ENCODE measurements around the gene TMEM109.

TMEM109 gene

DNA sequence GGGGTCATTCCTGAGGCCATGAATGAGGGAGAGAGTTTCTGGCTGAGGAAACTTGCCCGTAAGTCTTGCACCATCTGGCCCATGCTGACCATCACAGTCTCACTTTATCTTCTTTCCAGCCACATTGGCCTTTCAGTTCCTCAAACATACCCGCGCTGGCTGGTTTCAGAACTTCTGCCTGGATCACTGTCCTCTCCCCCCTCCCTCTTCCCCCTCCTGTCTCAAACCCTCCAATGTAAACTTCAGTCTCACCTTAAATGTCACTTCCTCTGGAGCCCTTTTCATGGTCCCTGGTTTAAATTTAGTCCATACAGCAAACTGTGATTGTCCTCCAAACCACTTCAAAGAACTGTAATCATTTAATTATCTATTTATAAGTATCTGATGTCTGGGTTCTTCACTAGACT lies 3.7 kb upstream of the TMEM109 start:
- DNase-seq (ENCODE audit: low read depth) = no peak

DNA sequence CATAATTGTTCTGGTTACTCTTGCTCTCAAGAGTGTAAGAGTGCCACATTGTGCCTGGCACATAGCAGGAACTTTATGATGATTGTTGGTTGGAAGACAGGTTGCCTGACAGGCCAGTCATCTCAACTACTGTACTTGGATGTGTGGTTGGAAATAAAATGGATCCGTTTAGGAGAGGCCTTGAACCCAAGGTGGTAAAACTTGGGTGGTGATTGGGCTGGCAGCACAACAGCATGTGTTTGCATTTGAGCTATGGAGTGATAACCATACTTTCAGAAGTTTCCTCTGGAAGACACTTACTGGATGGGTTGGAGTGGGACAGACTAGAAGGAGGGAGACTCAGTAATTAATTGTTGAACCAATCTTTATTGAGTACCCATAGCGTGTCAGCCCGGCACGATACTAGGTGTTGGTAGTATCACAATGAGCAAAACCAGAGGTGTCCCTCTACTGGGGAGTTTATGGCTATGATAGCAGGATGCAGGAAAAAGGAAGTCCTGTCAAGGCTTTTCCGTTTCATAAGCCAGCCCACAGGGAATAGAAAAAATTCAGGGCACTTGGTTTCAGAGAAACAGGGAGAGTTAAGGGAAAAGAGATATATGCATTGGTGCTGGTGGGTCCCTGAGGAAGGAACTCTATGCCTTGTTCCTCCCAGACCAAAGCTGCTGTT lies 3.1 kb upstream of the TMEM109 start:
- DNase-seq (ENCODE audit: low read depth) = no peak

DNA sequence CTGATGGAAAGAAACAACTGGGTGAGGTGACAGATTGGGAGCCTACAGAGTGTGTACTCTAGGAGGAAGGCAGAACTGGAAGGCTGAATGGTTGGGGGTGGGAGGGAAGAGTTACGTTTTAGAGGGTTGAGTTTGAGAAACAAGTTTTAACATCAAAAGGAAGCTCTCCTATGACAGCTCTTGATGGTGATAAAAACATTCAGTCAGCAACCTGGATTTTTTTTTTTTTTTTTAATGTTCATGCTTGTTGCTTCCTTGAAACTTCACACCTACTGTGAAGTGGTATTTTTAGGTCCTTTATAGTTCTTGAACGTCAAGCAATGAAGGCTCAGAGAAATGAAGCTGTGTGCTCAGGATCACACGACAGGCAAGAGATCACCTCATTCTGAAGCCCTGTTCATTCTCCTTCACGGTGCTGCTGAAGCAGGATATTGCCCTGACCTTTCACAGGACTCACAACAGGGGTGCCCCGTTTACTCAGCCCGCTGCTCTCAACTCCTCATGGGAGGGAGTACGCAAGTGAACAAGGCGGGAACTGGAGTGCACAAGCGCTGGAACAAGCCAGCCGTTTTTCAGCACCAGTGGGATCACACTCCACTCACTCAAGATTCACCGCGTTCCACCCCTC lies 1.6 kb upstream of the TMEM109 start:
- DNase-seq (ENCODE audit: low read depth) = no peak

DNA sequence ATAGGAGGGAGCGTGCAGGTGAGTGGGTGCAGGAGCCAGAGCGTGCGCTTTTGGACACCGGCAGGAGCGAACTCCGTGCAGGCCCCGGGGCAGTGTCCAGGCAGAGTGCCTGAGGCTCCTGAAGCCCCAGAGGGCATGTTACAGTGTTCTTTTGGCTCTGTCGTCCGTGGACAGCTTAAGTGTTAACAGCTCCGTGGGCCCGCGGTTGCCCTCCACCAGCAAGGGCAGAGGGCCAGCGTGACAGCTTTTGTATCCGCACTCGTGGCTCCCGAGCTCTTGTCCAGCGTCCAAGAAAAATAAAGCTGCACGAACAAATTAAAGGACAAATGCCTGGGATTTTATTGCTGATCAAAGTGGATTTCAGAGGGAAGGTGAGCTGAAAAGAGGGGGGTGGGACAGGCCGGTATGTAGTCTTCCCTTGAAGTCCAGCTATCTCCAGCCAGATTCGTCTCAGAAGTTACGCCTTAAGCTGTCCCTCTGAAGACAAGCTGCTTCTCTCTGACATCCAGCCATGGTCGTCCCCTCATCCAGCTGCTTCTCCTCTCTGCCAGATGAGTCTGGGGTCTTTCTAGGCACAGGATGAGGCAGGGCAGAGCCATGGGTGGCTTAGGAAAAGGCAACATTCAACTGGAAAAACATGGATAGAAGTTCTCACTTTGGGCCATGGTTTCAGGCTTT lies 968 bp upstream of the TMEM109 start:
- DNase-seq (ENCODE audit: low read depth) = no peak

DNA sequence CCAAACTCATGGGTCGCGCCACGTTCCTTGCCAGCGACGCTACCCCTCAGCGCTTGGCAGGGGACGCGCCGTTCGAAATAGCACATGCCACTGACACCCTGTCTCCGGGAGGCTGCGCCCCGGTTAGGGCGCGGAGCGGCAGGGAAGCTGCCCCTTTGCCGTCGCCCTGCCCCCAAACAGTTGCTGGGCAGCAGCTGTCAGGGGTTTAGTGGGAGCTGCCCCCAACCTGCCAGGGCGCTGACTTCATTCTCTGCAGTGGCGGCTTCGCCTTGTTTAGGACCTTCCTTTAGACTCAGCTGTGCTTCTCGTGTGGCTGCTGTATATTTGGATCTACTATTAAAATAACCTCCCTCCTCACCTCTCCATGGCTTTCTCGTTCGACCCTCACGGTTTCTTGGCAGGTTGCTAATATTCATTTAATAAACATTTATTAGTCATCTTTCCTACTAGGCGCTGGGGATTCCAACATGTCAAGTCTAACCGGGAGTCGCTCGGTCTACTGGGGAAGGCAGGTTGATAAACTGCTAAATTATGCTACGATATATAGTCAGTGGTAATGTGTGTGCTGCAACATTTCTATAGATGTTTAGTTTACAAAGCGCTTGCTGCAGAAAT lies 782 bp downstream of the TMEM109 start:
- no peak for DNase-seq (ENCODE audit: low read depth)

- DNase-seq (ENCODE audit: low read depth) = no peak
Observed at GRCh38 chr11:60915248-60915914, 1.4 kb downstream of the TMEM109 start.

GRCh38 chr11:60916669-60917206 lies 2.8 kb downstream of the TMEM109 start:
- no peak for DNase-seq (ENCODE audit: low read depth)

- DNase-seq (ENCODE audit: low read depth) = no peak
Observed at GRCh38 chr11:60917267-60917666, 3.3 kb downstream of the TMEM109 start.

DNA sequence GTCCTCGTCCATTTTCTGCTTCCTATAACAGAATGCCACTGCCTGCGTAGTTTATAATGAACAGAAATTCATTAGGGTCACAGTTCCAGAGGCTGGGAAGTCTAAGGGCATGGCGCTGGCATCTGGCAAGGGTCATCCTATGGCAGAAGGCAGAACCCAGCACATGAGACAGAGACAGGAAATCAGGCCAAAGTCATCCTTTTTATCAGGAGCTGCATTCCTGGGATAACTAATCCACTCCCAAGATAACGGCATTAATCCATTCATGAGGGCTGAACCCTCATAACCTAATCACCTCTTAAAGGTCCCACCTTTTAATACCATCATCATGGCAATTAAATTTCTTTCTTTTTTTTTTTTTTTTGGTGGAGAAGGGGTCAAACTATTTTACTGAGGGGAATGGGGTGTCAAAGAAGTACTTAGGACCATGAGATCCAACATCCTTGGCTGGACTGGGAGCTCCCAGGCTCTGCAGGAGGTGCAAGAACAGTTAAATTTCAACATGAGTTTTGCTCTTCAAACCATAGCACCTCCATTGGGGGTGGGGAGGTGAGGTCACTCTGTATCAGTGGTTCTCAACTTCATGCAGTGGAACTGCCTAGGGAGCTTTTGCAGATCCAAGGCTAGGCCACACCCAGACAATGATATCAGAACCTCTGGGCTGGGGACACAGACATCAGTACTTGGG lies 4.4 kb downstream of the TMEM109 start:
- no peak for DNase-seq (ENCODE audit: low read depth)

DNA sequence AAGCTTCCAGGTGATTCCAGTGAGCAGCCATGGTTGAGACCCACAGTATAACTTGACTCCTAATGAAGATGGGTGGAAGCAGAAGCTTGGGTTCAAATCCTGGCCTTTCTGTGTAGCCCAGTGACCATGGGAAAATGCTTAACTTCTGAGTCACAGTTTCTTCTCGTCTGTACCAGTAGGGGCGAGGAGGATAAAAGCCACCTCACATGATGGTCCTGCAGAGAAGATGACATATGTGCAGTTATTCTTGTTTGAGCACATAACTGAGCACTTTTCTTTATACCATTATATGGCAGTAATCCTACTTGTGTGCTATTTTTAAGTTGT lies 4.9 kb downstream of the TMEM109 start:
- DNase-seq (ENCODE audit: low read depth) = no peak

- no peak for DNase-seq (ENCODE audit: low read depth)
Observed at GRCh38 chr11:60919320-60919719, 5.4 kb downstream of the TMEM109 start.

DNA sequence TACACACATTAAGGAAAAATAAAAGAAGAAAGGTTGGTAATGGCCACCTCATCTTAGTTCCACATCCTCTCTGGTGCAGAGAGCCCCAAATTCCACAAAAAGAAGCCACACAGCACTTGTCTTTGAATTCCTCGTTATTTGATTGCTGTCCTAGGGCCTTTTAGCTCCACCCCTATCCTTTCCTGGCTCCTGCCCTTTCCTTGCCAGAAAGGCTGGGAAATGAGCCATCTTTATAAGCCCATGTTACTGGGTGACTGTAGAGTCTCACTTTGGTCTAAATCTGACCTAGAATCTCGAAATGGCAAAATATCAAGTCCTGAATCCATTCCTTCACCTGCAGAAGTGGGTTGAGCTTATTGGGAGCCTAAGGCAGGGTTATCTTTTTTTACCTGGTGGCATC lies 6.0 kb downstream of the TMEM109 start:
- no peak for DNase-seq (ENCODE audit: low read depth)

DNA sequence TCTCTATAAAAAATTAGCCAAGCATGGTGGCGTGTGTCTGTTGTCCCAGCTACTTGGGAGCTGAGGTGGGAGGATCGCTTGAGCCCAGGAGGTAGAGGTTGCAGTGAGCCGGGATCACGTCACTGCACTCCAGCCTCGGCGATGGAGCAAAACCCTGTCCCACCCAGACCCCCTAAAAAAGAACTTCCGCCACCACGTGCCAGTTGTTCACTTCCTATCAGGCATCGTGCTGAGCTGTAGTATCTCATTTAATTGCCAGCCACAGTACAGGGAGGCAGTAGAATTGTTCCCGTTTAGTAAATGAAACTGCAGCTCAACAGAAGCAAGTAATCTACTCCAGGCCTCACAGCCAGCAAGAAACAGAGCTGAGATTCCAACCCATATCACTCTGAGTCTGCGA lies 7.3 kb downstream of the TMEM109 start:
- DNase-seq (ENCODE audit: low read depth) = no peak

DNA sequence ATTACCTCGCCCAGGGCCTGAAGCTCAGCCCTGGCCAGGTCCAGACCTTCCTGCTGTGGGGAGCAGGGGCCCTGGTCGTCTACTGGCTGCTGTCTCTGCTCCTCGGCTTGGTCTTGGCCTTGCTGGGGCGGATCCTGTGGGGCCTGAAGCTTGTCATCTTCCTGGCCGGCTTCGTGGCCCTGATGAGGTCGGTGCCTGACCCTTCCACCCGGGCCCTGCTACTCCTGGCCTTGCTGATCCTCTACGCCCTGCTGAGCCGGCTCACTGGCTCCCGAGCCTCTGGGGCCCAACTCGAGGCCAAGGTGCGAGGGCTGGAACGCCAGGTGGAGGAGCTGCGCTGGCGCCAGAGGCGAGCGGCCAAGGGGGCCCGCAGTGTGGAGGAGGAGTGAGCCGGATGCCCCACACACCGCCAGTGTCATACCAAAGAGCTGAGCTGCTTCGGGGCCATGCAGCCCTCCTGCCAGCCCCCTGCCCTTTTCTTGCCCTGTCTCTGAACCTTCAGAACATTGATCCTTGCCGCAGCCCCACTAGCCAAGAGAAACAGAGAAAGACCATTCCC lies 7.9 kb downstream of the TMEM109 start:
- no peak for DNase-seq (ENCODE audit: low read depth)

DNA sequence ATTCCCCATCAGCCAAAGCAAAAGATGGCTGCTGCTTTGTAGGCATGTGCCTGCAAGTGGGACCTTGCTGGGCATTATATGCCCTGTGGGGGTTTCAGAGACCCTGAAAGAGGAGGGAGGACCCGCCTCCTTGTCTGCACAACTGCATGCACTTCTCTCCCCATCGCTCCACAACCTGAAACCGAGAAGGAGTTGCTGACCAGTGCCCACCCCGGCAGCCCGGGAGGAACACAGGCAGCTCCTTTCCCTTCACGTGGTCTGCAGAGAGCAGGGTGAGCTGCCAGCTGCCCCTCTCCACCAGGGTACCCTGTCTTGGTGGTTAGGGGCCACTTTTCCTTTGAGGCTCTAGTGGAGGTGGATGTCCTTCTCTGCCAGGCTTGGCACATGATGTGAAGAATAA lies 8.9 kb downstream of the TMEM109 start:
- DNase-seq (ENCODE audit: low read depth) = no peak

GRCh38 chr11:60923326-60923725 lies 9.4 kb downstream of the TMEM109 start:
- no peak for DNase-seq (ENCODE audit: low read depth)

GRCh38 chr11:60923800-60924109 lies 9.8 kb downstream of the TMEM109 start:
- no peak for DNase-seq (ENCODE audit: low read depth)

- no peak for DNase-seq (ENCODE audit: low read depth)
Observed at GRCh38 chr11:60924110-60924905, 10.3 kb downstream of the TMEM109 start, which contains the start of gene TMEM132A. TSS of gene TMEM132A (plus strand) at chr11:60924460. CDS start at chr11:60924634, 174 bp downstream.

DNA sequence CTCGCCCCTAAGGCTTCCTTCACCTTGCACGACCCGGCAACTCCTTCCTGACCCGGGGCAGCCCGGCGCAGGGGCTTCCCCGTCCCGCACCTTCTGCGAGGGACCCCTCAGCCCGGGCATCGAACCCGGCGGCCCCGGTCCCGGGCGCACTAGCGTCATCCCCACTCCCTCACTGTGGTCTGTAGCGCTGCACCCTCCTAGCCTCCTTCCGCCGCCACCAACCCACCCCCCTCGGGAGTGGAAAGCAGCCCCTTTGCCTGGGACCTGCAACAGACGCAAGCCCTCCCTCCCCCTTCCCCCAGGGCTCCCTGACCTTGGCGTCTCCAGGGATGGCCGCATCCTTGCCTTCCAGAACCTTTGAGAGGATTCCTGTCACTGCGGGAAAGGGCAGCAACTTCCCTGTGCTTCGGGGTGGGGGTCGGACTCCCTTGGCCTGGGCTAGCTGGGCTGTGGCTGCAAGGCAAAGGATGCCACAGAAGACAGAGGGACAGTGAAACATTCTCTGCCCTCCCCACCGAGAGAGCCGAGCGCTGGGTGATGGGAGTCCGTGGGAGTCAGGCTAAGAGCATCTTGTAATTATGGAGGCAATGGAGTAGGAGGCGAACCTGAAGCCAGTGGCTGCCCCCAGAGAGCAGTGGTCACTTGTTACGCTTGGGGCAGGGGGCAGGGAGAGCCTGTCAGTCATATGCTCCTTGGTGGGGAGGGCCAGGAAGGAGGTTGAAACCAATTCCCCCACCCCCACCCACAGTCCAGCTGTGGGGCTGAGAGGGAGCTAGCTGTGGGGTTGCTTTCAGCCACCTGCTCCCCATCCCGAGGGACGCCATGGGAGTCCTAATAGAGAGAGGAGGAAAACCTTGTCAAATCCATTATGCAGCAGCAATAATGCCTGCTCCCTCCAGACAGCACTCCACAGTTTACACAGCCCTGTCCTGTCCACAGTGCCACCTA lies 11.2 kb downstream of the TMEM109 start:
- no peak for DNase-seq (ENCODE audit: low read depth)

- no peak for DNase-seq (ENCODE audit: low read depth)
Observed at GRCh38 chr11:60925868-60926267, 11.9 kb downstream of the TMEM109 start.

Measured in GM04504 (cell line).